Psoas muscle (tissue), 8 donors: ENCODE data around the gene FBXO2. TPM values are rescaled to one million over a fixed set of nuclear protein-coding genes. Genes with fewer than 3 reads are reported as not detected.

Experiments used
- ATAC-seq, 4 donors: fragments of 200-7000 bp; cut with Tn5 transposase; one replicate each; pipeline ENCODE4 v1.9.1; 2020; ENCODE audit warnings: moderate library complexity in 3 of 4, mild to moderate bottlenecking in 2 of 4
- DNase-seq, 2 donors: peaks; one replicate each; pipeline ENCODE4 v3.0.0-alpha.2; 2020
- H3K27ac ChIP-seq: fragments of 200-600 bp; one replicate; pipeline ENCODE4 v1.8.0; 2022
- H3K27me3 ChIP-seq, 3 donors: fragments of 200-600 bp in 1 of 3; one replicate each; pipeline versions ENCODE4 v1.6.1 to v1.8.0; 2013 to 2022; ENCODE audit warnings: low read length in 2 of 3, mild to moderate bottlenecking in 2 of 3, moderate library complexity in 1 of 3; ENCODE audit not compliant: insufficient read depth in 3 of 3
- H3K36me3 ChIP-seq, 2 donors: fragments of 200-600 bp in 1 of 2; one replicate each; pipeline versions ENCODE4 v1.6.1 to v1.8.0; 2013 to 2022; ENCODE audit warnings: low read depth in 1 of 2, mild to moderate bottlenecking in 1 of 2, moderate library complexity in 1 of 2; ENCODE audit not compliant: insufficient read depth in 1 of 2
- H3K4me1 ChIP-seq: fragments of 200-600 bp; one replicate; pipeline ENCODE4 v1.8.0; 2022
- H3K4me3 ChIP-seq: fragments of 200-600 bp; one replicate; pipeline ENCODE4 v1.8.0; 2022; ENCODE audit warnings: mild to moderate bottlenecking
- H3K9me3 ChIP-seq: fragments of 200-600 bp; one replicate; pipeline ENCODE4 v1.8.0; 2022
- WGBS, 3 donors: extraction: QIAGEN DNeasy Blood & Tissue Kit; methylation state at CpG; one replicate each; pipeline versions ENCODE4 v1.1.6 to v1.1.7; 2013; 5-methylcytosine and 5-hydroxymethylcytosine counted together
- intact Hi-C, 2 donors: fragments of 100-400 bp; cut with DNase I; formaldehyde crosslinking; loops; one replicate each; pipeline versions ENCODE4 v1.11.0 to v1.14.2; 2022
- polyA plus RNA-seq, 3 donors: library from polyadenylated mRNA; stranded (reverse); fragments of 200-250 nt; gene quantifications; one replicate each; pipeline ENCODE4 v1.2.3, GENCODE V29; 2013
- total RNA-seq, 4 donors: library from RNA; stranded (reverse); fragmentation: NEBNext Ultra II Directional in 2 of 4; extraction: Animal tissue kit (Norgen Biotek cat#: 25700) in 2 of 4; gene quantifications; one replicate each; pipeline versions ENCODE4 v1.2.1 to v1.2.4, GENCODE V29; 2021 to 2023
- TF ChIP-seq, protein P1 (sequence below): fragments of 200-600 bp; IDR thresholded peaks from one replicate; pipeline ENCODE4 v1.8.0; 2022; ENCODE audit warnings: antibody characterized with exemption
- donor health status: healthy with polysubstance abuse.
- donor health status: DM: no; HTN: no; CAD: no; lungs with moderate emphysema.
- donor health status: Bipolar disorder and iron deficiency.
- donor health status: healthy.
- donor health status: DM: yes; HTN: yes; CAD: no.
- donor health status: DM: no; HTN: no; CAD: no.
- donor health status: DM: no; HTN: no; CAD: no.
- donor health status: DM: yes; HTN: yes; CAD: no.

FBXO2 gene
- total and polyA plus RNA-seq, 7 donors, result 0.35 to 20.9 (median 1.2) TPM

DNA sequence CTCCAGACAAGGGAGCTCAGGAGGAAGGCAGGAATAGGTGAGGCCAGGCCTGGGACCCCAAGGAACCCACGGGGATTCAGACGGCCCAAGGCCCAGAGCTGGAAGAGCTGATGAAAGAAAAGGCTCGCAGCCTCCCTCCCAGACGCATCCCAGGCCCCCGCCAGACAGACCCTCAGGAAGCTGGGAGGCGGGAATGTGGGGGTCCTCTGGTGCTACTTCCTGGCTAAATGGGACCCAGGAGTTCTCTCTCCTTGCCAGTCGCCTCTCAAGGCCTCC is 430 bp downstream of the FBXO2 start:
- peaks cover 0 to 14% of the 10 kb centered on the region in 2 donors for H3K36me3 ChIP-seq
- no peaks in the 10 kb centered on the region for H3K9me3 ChIP-seq
- H3K4me1 ChIP-seq, result peaks cover 11% of the 10 kb centered on the region
- ATAC-seq, result no peak
- H3K27ac ChIP-seq, result no peak overlapping the region
- H3K4me3 ChIP-seq, result peak overlapping the region; percentile 77
- 74 to 85% (median 75%) methylated on average over 5 to 7 of the region's 7 CpGs for WGBS, 3 donors
- DNase-seq, result peak in 1 of 2 donors; percentile 51
- TF ChIP-seq, protein P1, sequence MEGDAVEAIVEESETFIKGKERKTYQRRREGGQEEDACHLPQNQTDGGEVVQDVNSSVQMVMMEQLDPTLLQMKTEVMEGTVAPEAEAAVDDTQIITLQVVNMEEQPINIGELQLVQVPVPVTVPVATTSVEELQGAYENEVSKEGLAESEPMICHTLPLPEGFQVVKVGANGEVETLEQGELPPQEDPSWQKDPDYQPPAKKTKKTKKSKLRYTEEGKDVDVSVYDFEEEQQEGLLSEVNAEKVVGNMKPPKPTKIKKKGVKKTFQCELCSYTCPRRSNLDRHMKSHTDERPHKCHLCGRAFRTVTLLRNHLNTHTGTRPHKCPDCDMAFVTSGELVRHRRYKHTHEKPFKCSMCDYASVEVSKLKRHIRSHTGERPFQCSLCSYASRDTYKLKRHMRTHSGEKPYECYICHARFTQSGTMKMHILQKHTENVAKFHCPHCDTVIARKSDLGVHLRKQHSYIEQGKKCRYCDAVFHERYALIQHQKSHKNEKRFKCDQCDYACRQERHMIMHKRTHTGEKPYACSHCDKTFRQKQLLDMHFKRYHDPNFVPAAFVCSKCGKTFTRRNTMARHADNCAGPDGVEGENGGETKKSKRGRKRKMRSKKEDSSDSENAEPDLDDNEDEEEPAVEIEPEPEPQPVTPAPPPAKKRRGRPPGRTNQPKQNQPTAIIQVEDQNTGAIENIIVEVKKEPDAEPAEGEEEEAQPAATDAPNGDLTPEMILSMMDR, result no peak
- H3K27me3 ChIP-seq, result peaks cover 0 to 7% (median 6%) of the 10 kb centered on the region in 3 donors
- intact Hi-C loops, result loop anchor here (2.0 to 5.0 kb wide), 2 partner anchors 61 to 64 kb away; no protein-coding TSS in a partner anchor

DNA sequence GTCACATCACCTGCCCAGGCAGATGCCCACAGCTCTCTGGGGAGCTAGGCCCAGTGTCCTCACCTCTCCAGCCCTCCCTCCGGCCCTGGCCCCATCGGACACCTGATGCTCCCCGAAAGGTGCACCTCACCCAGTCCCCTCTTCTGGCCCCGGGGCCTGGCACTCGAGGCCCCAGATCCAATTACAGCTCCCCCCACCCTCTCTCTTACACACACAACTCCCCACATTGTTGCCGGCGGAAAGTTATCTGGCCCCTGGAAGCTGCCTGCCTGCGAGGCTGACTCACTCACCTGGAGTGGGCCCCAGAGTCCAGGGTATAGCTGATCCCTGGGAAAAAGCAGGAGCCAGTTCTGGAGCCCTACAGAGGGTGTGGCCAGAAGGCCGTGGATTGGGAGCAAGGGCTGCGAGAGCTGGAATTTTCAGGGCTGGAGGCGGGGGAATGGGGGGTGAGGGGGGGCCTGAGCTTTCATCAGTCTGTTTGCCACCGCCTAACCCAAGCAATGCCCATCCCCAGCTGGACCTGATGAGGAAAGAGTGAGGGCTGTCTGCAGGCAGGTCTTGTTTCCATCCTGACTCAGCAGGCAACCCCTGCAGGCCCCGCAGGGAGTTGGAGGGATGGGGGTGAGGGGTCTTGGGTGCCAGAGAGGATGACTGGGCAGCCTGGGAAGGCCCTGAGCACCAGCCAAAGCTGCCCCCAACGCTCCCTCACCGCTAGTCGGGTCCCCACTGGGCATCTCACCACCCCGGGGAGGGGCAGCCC is 948 bp downstream of the FBXO2 start:
- WGBS, 3 donors, result 65 to 76% (median 74%) methylated on average over 17 of the region's 17 CpGs
- no peak overlapping the region for H3K27ac ChIP-seq
- TF ChIP-seq, protein P1, result no peak
- peaks cover 11% of the 10 kb centered on the region for H3K4me1 ChIP-seq
- H3K9me3 ChIP-seq, result no peaks in the 10 kb centered on the region
- peak in 2 of 4 donors; percentile 19 to 31 for ATAC-seq
- H3K36me3 ChIP-seq, result peaks cover 0 to 12% of the 10 kb centered on the region in 2 donors
- H3K27me3 ChIP-seq, result peaks cover 0 to 7% (median 6%) of the 10 kb centered on the region in 3 donors
- DNase-seq, result peak in 1 of 2 donors; percentile 53
- H3K4me3 ChIP-seq, result no peak overlapping the region
- intact Hi-C loops, result loop anchor here (2.0 to 5.0 kb wide), 2 partner anchors 62 to 64 kb away; no protein-coding TSS in a partner anchor

DNA sequence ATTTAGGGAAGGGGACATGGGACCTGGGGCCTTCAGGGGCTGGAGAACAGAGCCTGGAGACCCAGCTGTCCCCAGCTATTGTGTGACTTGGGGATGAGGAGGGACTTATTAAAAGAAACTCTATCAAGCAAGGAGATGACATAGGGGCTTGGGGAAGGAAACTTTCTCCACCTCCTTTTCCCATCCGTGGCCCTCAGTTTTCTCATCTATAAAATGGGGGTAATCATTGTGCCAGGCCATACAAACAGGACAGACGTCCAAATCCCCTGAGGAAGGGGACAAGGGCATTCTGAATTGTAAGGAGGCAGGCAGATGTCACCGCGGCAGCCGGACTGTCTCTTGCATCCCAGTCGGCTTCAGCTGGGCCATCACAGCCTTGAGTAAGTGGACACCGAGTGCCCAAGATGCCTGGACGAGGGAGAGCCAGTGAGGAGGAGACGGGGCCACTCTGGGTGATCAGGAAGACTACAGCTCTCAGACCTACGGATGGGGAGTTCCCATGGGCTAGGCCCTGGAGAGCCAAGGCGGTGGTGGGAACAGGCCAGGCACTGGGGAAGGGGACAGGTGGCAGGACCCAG is 1.9 kb downstream of the FBXO2 start:
- Histone ChIP-seq H3K27ac (no peak overlapping the region), H3K9me3 (no peaks in the 10 kb centered on the region), H3K4me1 (peaks cover 11% of the 10 kb centered on the region), H3K36me3 (peaks cover 0 to 6% of the 10 kb centered on the region in 2 donors), H3K4me3 (no peak overlapping the region), H3K27me3 (peaks cover 0 to 7% (median 6%) of the 10 kb centered on the region in 3 donors)
- WGBS, 3 donors, result 81 to 88% (median 84%) methylated on average over 11 of the region's 11 CpGs
- ATAC-seq (no peak), DNase-seq (no peak)
- TF ChIP-seq, protein P1, result no peak
- intact Hi-C loops, result loop anchor here (2.0 to 5.0 kb wide), 2 partner anchors 63 to 65 kb away; no protein-coding TSS in a partner anchor

DNA sequence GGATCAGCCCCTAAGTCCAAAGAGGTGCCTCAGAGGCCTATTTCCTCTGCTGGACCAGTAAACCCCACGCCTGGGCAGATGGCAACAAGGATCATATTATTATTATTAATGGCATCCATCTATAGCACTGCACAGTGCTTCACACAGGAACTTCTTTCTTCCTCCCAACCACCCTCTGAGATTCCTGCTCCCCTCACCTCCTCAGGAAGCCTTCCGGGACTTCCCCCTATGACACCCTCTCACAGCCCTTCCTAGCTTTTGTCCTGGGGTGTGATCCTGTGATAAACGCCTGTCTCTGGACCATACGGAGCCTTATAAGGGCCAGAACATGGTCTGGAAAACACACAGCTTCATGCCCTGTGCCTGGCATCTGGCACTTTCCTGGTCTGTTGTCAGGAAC is 3.2 kb downstream of the FBXO2 start:
- WGBS, 3 donors, result 88 to 92% (median 90%) methylated on average over 4 of the region's 4 CpGs
- Histone ChIP-seq H3K27me3 (peaks cover 0 to 7% (median 6%) of the 10 kb centered on the region in 3 donors), H3K36me3 (no peaks in the 10 kb centered on the region), H3K27ac (no peak overlapping the region), H3K4me3 (no peak overlapping the region), H3K4me1 (peaks cover 11% of the 10 kb centered on the region), H3K9me3 (no peaks in the 10 kb centered on the region)
- intact Hi-C loops, result loop anchor here in 1 of 2 donors (5.0 kb wide), 1 partner anchor 66 kb away; no protein-coding TSS in a partner anchor
- ATAC-seq (no peak), DNase-seq (no peak)
- TF ChIP-seq, protein P1, result no peak
